Endothelial cell of umbilical vein (primary cell): ENCODE data around the gene SFTPD. TPM values are rescaled to one million over a fixed set of nuclear protein-coding genes. Genes with fewer than 3 reads are reported as not detected.

Experiments
- BruUV-seq: library from RNA; stranded (reverse); fragments of 400-500 nt; replicated peaks from 2 replicates; lab custom pipeline; 2021; lab: Mats Ljungman, UMichigan
- CTCF ChIA-PET: fragments of 300-600, 350-600 bp; sonication (Branson Sonifier 250); formaldehyde crosslinking; loops from one replicate; lab custom pipeline; 2021; ENCODE audit warnings: antibody characterized with exemption, inconsistent platforms; lab: Charles Lee
- POLR2A ChIA-PET: fragments of 300-600, 350-600 bp; sonication (Branson Sonifier 250); formaldehyde crosslinking; loops from one replicate; lab custom pipeline; 2021; ENCODE audit warnings: antibody characterized with exemption, inconsistent platforms; lab: Charles Lee
- DNase-seq: peaks from one replicate; pipeline ENCODE4 v3.0.0-alpha.2; 2011; ENCODE audit warnings: low read depth, low spot score
- FAIRE-seq: peaks from 2 replicates; lab custom pipeline; 2011; peaks lifted over from hg19 to GRCh38; lab: Jason Lieb, UNC
- H2AFZ ChIP-seq: 2 replicates; pipeline ENCODE4 v1.6.0; 2012; ENCODE audit warnings: low read depth, low read length, control low read depth, inconsistent platforms
- H3K27ac ChIP-seq: 2 replicates; pipeline ENCODE4 v1.5.1; 2011; ENCODE audit warnings: low read depth, mild to moderate bottlenecking, control low read depth, low read length, moderate library complexity; ENCODE audit not compliant: insufficient read depth
- H3K27me3 ChIP-seq, 2 experiments: 2 replicates each; pipeline versions ENCODE4 v1.6.0 to v1.6.1; 2011; ENCODE audit warnings: low read length in 2 of 2, mixed read lengths in 1 of 2; ENCODE audit not compliant: control insufficient read depth in 2 of 2, insufficient read depth in 2 of 2
- H3K36me3 ChIP-seq, 2 experiments: 2 replicates in 1 of 2; 3 replicates in 1 of 2; pipeline ENCODE4 v1.5.1; 2011; ENCODE audit warnings: low read length in 2 of 2, mild to moderate bottlenecking in 1 of 2, moderate library complexity in 1 of 2; ENCODE audit not compliant: control insufficient read depth in 2 of 2, insufficient read depth in 2 of 2; ENCODE audit errors: extremely low read depth in 1 of 2
- H3K4me1 ChIP-seq: 3 replicates; pipeline ENCODE4 v1.5.1; 2011; ENCODE audit warnings: mild to moderate bottlenecking, low read length; ENCODE audit not compliant: control insufficient read depth, insufficient read depth; ENCODE audit errors: extremely low read depth
- H3K4me2 ChIP-seq: 2 replicates; pipeline ENCODE4 v1.6.1; 2011; ENCODE audit warnings: low read length, control low read depth, mixed read lengths; ENCODE audit not compliant: insufficient read depth
- H3K4me3 ChIP-seq, 3 experiments: fragments of 200-600 bp in 1 of 3; sonication (generic), shearing (Covaris generic) in 1 of 3; replicated peaks in 1 of 3; 2 replicates each; pipeline ENCODE4 v1.5.1; 2011 to 2016; ENCODE audit warnings: control low read depth in 3 of 3, low read length in 3 of 3, mild to moderate bottlenecking in 2 of 3, inconsistent platforms in 1 of 3, low read depth in 1 of 3, moderate library complexity in 1 of 3; ENCODE audit not compliant: insufficient read depth in 1 of 3
- H3K79me2 ChIP-seq: 2 replicates; pipeline ENCODE4 v1.6.0; 2012; ENCODE audit warnings: low read length, inconsistent platforms; ENCODE audit not compliant: control insufficient read depth, insufficient read depth
- H3K9ac ChIP-seq: replicated peaks from 2 replicates; pipeline ENCODE3; 2011; ENCODE audit warnings: low read length, control low read depth; ENCODE audit not compliant: insufficient read depth; ENCODE audit errors: extremely low read depth
- H3K9me1 ChIP-seq: replicated peaks from 3 replicates; pipeline ENCODE4 v1.6.0; 2011; ENCODE audit warnings: mild to moderate bottlenecking, low read length; ENCODE audit not compliant: control insufficient read depth, insufficient read depth; ENCODE audit errors: extremely low read depth
- H3K9me3 ChIP-seq: replicated peaks from 2 replicates; pipeline ENCODE4 v1.5.1; 2012; ENCODE audit warnings: low read length, inconsistent platforms; ENCODE audit not compliant: control insufficient read depth, insufficient read depth
- H4K20me1 ChIP-seq: replicated peaks from 2 replicates; pipeline ENCODE3; 2011; ENCODE audit warnings: mild to moderate bottlenecking, low read length; ENCODE audit not compliant: control insufficient read depth, insufficient read depth; ENCODE audit errors: extremely low read depth
- EZH2 ChIP-seq: IDR thresholded peaks from 2 replicates; pipeline ENCODE4 v1.6.1; 2012; ENCODE audit warnings: borderline replicate concordance, low read depth, mild to moderate bottlenecking, moderate library complexity, low read length, inconsistent platforms; ENCODE audit not compliant: severe bottlenecking
- FOS ChIP-seq: IDR thresholded peaks from 2 replicates; pipeline ENCODE4 v1.6.1; 2011; ENCODE audit warnings: mild to moderate bottlenecking, low read length, moderate library complexity, borderline replicate concordance; ENCODE audit not compliant: insufficient read depth
- GATA2 ChIP-seq: IDR thresholded peaks from 2 replicates; pipeline ENCODE4 v1.7.0; 2011; ENCODE audit warnings: low read depth, mild to moderate bottlenecking, moderate library complexity, mixed read lengths, low read length; ENCODE audit not compliant: insufficient read length, insufficient read depth
- JUN ChIP-seq: IDR thresholded peaks from 2 replicates; pipeline ENCODE4 v1.6.1; 2011; ENCODE audit warnings: borderline replicate concordance, low read depth; ENCODE audit not compliant: insufficient read length, insufficient read depth
- MYC ChIP-seq: IDR thresholded peaks from one replicate; pipeline ENCODE4 v1.6.1; 2011; ENCODE audit warnings: mild to moderate bottlenecking, low read depth, low read length
- POLR2A ChIP-seq: IDR thresholded peaks from 2 replicates; pipeline ENCODE4 v1.6.1; 2012; ENCODE audit warnings: low read depth, mild to moderate bottlenecking, control low read depth, low read length
- POLR2AphosphoS5 ChIP-seq: IDR thresholded peaks from 2 replicates; pipeline ENCODE4 v1.6.1; 2012; ENCODE audit warnings: low read depth, mild to moderate bottlenecking, control low read depth, low read length, moderate library complexity; ENCODE audit not compliant: insufficient read depth
- dilution Hi-C: fragments of 300-500 bp; cut with MboI; formaldehyde crosslinking; loops from one replicate; pipeline ENCODE4 v1.15.0; 2019; ENCODE audit warnings: low sequenced_read_pairs; ENCODE audit not compliant: extremely low pct_ligation_motif_present
- intact Hi-C: fragments of 100-400 bp; cut with micrococcal nuclease; formaldehyde crosslinking; loops from one replicate; pipeline ENCODE4 v1.10.0; 2022
- polyA plus RNA-seq, 4 experiments: library from polyadenylated mRNA; depleted of rRNA in 3 of 4; stranded (reverse) in 3 of 4; unstranded in 1 of 4; fragments of >200 nt; gene quantifications; 2 replicates each; pipeline versions ENCODE4 v1.2.1 to v1.2.3, GENCODE V29; 2011 to 2012; ENCODE audit warnings: missing spikeins in 1 of 4
- total RNA-seq: library from RNA; stranded (reverse); gene quantifications from 2 replicates; pipeline ENCODE4 v1.2.3, GENCODE V29; 2021
- TF ChIP-seq, protein P1 (sequence below), 2 donors: IDR thresholded peaks; 1 replicate in 1 of 2; 2 replicates in 1 of 2; pipeline ENCODE4 v1.5.1; 2011; ENCODE audit warnings: low read length in 2 of 2, mild to moderate bottlenecking in 2 of 2, moderate library complexity in 2 of 2, control low read depth in 1 of 2, inconsistent platforms in 1 of 2, low read depth in 1 of 2; ENCODE audit not compliant: insufficient read depth in 1 of 2; ENCODE audit errors: extremely low read depth in 1 of 2
- TF ChIP-seq, protein P2 (sequence below): IDR thresholded peaks from 2 replicates; pipeline ENCODE4 v1.6.1; 2011; ENCODE audit not compliant: insufficient read depth, insufficient read length

The SFTPD gene
- total and polyA plus RNA-seq, 2 donors (not counting 3 experiments of a cell fraction or from before 2014, with no cell fraction given) = not detected

DNA sequence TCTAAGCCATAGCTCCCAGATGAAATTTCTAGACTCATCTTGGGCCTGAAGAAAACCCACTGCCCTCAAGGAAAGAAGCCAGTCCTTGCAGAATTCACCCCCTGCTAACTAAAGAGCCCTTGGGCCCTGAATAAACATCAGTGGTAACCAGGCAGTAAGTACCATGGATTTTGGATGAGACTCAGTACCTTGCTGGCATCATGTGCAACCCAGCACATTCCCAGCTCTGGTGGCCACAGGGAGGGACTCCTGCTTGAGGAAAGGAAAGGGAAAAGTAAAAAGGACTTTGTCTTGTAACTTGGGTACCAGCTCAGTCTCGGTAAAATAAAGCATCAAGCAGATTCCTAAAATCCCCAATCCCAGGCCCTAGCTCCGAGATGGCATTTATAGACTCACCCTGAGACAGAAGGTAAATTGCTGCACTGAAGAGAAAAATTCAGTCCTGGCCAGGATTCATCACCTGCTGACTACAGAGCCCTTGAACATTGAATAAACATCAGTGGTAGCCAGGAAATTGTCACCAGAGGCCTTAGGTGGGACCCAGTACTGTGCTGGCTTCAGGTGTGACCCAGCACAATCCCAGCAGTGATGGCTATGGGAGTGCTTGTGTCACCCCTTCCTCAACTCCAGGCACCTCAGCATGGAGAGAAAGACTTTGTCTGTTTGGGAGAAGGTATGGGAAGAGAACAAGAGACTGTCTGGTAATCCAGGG, 31.2 kb upstream of the SFTPD start:
- FAIRE-seq = no peak

More for the DNA sequence above, 31.2 kb upstream of the SFTPD start:
- dilution Hi-C loops = no loop called here
- no peak for DNase-seq
- Histone ChIP-seq H3K4me2 (no peak overlapping the region), H3K79me2 (no peaks in the 10 kb centered on the region), H3K36me3 (no peaks in the 10 kb centered on the region), H2AFZ (no peak overlapping the region), H3K9me1 (no peaks in the 10 kb centered on the region), H3K27me3 (peaks cover 36 to 39% of the 10 kb centered on the region in 2 experiments), H3K27ac (no peak overlapping the region), H3K9ac (no peak overlapping the region), H3K4me3 (no peak overlapping the region), H3K4me1 (no peaks in the 10 kb centered on the region), H4K20me1 (no peaks in the 10 kb centered on the region), H3K9me3 (no peaks in the 10 kb centered on the region)
- ChIA-PET POLR2A (no interaction called here), CTCF (no interaction called here)
- TF ChIP-seq JUN (no peak), EZH2 (no peak), POLR2AphosphoS5 (no peak), POLR2A (no peak), MYC (no peak), FOS (no peak), GATA2 (no peak)
- TF ChIP-seq, protein P1, sequence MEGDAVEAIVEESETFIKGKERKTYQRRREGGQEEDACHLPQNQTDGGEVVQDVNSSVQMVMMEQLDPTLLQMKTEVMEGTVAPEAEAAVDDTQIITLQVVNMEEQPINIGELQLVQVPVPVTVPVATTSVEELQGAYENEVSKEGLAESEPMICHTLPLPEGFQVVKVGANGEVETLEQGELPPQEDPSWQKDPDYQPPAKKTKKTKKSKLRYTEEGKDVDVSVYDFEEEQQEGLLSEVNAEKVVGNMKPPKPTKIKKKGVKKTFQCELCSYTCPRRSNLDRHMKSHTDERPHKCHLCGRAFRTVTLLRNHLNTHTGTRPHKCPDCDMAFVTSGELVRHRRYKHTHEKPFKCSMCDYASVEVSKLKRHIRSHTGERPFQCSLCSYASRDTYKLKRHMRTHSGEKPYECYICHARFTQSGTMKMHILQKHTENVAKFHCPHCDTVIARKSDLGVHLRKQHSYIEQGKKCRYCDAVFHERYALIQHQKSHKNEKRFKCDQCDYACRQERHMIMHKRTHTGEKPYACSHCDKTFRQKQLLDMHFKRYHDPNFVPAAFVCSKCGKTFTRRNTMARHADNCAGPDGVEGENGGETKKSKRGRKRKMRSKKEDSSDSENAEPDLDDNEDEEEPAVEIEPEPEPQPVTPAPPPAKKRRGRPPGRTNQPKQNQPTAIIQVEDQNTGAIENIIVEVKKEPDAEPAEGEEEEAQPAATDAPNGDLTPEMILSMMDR (IDR thresholded peaks at IDR 0.05; ENCODE audit: extremely low read depth in 1 of 2, insufficient read depth in 1 of 2, low read depth in 1 of 2, low read length in 2 of 2) = no peak
- TF ChIP-seq, protein P2, sequence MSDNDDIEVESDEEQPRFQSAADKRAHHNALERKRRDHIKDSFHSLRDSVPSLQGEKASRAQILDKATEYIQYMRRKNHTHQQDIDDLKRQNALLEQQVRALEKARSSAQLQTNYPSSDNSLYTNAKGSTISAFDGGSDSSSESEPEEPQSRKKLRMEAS = no peak
- intact Hi-C loops = loop anchor here (5.0 kb wide), 1 partner anchor 48 kb away; no protein-coding TSS in a partner anchor
- no TSS peak for BruUV-seq
